ENCODE measurements around the gene TRPV6.

The TRPV6 gene

DNA sequence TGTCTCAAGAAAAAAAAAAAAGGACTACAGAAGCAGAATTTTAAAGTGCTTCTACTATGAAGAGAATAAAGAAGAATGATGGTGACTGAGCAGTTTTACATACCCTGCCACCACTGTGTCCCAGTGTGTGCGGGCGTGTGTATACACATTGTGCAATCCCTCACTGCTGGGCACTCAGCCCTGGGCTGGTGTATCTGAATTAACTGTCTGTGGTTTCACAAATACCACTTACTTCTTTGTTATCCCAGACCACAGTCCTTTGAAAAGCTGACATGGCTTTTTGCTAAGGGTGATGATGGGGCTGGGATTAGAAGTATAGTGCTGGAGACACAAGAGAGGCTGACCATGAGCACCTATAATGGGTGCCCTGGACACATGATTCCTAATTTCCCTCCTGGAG lies 21.1 kb upstream of the TRPV6 start:
- no peak for DNase-seq

DNA sequence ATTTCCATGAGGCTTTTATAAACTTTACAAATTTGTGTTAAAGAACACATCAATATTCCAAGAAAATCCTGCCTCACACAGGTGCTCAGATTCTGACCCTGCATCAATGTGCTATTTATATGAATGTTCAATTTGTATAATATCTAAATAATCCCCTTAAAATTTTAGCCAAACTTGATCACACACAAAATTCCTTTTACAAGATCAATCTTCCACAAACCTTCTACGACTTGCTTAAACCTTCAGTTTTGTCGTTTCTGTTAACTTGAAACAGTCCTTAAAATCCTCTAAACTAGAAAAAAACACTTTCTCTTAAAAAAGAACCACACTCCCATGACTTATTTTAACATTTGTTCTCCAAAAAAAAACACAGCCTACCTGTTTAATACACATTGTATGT lies 20.2 kb upstream of the TRPV6 start:
- no peak for DNase-seq

DNA sequence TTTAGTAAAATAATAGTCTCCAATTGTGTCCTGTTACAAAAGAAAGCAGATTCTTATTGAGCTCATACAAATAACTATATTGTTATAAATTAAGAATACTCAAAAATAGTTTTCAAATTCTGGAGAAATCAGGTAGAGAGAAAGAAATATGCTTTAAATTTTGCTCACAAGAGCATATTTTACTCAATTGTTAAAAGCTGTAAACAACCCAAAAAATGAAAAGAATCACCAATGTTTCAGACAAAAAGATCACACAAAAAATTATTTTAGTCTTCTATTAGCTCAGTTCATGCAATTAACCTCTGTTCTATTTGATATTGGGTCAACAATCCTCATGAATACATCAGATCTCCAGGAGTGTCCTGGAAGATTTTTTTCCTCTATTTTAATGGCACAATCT lies 18.6 kb upstream of the TRPV6 start:
- DNase-seq, result no peak

DNA sequence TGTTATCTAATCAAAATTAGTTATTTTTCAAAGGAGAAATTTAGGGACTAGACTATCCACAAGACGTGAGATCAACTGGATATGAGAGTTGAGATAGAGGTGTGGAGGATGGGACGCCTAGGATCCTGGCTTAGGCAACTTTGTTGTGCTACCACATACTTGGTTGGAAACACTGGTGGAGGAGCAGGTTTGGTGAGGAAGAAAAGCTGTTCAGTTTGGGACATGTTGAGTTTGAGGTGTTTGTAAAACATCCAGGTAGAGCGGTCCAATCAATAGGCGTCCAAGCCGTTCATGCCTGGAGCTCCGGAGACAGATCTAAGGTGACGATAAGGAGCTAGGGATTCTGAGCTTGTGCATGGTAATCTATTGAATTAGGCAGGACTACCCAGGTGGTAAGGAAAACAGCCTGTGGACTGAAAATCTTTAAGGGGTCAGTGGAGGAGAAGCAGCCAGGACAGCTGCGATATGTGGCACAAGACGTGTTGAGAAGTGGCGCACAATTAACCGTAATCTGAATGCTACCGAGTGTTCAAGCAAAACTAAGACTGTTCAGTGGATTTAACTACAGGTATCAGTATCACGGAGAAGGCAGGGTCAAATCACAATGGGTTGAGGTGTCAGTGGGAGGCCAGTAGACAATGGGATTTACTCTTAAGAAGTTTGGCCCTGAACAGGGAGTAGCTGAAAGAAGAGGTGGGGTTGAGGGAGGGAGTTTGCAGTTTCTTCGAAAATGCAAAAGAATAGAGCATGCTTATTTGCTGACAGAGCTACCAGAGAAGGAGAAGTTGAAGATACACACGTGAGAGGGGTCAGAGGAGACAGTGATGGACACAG lies 16.1 kb upstream of the TRPV6 start:
- DNase-seq, result no peak

DNA sequence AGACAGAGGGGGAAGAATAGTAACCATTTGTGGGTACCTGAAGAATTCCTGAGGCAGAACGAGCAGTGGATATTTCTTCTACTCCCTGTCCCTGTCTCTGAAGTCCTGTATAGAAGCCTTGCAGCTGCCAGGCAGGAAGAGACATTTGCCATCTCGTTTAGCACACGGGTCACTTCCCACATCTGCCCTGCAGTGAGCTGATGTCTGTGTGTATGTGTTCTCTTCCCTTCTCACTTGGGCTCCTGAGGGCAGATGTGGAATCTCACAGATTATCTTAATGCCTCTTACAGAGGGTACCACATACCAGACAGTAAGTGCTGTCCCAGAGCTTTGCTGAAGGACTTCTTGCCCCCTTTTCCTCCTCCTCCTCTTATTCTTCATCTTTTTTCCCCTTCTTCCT lies 14.1 kb upstream of the TRPV6 start:
- no peak for DNase-seq

DNA sequence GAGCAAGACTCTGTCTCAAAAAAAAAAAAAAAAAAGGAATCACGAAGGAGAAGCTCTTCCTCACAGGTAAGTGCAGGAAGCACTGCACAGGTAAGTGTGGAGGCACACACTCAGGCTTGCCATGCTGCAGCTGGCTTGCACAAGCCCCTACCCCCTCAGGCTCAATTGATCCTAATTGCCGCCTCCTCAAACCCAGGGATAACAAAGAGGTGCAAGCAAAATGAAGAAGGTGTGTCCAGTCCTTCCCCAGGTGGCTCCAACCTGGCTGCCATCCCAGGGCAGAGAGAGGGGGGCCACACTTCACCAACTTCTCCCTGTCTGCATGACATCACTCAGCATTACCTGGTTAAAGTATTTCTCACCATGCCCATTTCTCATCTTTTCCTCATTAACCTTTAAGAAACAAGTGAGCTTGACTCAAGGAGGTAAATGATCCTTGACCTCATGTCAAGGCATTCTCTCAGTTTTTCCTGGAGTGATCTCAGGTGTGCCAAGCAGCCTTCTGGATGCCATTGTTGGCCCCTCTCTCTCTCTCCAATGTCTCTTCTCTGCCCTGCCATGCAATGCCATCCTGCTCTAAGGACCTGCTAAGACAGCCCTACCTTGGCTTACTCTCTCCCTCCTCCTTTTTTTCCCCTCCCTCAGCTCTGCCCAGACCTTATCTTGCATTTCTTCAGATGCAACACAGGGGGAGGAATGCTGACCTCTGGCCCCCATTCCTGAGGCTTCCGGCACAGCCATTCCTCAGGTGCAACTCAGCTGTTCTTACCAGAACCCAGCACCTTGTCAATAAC lies 13.0 kb upstream of the TRPV6 start:
- no peak for DNase-seq

DNA sequence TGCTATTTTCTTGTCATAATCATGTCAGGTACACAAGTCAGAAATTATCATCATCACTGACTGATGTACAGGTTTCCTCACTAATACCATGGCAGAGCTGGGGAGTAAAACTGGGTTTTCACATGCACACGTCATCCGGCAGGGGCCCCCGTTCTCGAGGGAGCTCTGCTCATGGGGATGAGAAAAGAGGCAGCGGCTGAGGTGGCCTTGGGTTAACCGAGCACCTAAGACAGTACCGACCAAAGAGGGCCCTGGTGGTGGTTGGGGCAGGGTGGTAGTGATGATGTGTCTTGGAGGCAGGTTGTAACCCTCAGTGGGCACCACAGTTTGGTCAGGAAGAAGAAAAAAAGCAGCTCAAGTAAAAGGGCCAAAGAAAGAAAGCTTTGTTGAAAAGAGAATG lies 12.1 kb upstream of the TRPV6 start:
- DNase-seq, result no peak

GRCh38 chr7:142896741-142897379 lies 11.3 kb upstream of the TRPV6 start:
- no peak for DNase-seq

GRCh38 chr7:142896151-142896550 lies 10.6 kb upstream of the TRPV6 start:
- DNase-seq, result no peak

GRCh38 chr7:142894985-142895593 lies 9.5 kb upstream of the TRPV6 start:
- no peak for DNase-seq

- DNase-seq, result no peak
Observed at GRCh38 chr7:142894112-142894984, 8.8 kb upstream of the TRPV6 start.

GRCh38 chr7:142892951-142893350 lies 7.4 kb upstream of the TRPV6 start:
- no peak for DNase-seq

DNA sequence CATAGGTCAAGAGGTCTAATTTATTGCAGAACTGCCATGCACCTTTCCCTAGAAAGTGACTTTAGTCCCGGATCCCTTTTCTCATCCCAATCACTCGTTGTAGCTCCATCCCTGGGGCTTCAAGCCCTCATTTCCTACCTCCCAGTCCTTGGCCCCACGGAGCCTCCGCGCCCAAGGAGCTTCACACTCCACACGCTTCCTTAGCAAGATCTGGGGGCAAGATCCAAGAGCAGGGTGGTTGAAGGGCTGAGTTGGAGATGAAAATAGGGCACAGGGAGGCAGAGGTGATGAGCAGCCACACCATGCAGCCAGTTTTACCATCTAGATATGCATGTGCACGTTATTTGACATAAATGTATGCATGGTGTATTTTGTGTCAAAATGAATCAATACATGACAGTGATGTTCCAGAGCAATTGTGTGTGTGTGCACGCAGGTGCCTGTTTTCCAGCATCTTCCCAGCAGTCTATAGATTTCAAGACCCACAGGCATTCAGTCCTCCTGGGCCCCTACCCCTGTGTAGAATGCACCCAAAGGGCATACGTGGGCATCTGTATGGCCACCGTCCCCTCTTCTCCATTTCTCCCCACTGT lies 6.0 kb upstream of the TRPV6 start:
- no peak for DNase-seq

GRCh38 chr7:142890874-142891485 lies 5.4 kb upstream of the TRPV6 start:
- no peak for DNase-seq

GRCh38 chr7:142889816-142890215 lies 4.3 kb upstream of the TRPV6 start:
- DNase-seq, result no peak

DNA sequence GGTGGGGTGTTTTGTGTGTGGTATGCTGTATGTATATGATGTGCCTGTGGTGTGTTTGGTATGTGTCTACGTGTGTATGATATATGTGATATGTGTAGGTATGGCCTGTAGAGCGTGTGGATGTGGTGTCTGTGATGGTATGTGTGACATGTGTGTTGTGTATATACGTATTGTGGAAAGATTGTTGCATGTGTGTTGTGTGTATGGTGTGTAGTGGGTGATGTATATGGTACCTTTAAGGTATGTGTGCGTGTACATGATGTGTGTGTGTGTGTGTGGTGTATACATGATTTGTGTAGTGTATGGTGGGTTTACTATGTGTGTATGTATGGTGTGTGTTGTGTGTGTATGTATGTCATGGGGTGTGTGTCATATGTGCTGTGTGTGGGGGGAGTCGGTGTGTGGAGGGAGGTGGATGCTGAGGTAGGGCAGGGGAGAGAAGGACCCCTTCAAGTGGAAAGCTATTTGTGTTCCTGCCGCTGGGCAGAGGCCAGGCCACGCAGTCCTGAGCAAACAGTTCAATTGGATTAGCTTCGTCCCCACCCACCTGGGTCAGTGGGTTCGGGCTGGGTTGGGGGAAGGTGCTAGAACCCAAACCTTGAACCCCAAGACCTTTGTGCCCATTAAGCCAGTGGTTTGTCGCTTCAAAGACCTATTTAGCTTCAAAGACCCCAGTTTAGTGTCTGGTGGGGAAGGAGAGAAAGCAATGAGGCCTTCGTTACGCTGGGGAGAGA lies 1.9 kb upstream of the TRPV6 start:
- DNase-seq, result no peak

GRCh38 chr7:142886866-142887265 lies 1.3 kb upstream of the TRPV6 start:
- no peak for DNase-seq

GRCh38 chr7:142884286-142884640 lies 1.3 kb downstream of the TRPV6 start:
- DNase-seq, result no peak

DNA sequence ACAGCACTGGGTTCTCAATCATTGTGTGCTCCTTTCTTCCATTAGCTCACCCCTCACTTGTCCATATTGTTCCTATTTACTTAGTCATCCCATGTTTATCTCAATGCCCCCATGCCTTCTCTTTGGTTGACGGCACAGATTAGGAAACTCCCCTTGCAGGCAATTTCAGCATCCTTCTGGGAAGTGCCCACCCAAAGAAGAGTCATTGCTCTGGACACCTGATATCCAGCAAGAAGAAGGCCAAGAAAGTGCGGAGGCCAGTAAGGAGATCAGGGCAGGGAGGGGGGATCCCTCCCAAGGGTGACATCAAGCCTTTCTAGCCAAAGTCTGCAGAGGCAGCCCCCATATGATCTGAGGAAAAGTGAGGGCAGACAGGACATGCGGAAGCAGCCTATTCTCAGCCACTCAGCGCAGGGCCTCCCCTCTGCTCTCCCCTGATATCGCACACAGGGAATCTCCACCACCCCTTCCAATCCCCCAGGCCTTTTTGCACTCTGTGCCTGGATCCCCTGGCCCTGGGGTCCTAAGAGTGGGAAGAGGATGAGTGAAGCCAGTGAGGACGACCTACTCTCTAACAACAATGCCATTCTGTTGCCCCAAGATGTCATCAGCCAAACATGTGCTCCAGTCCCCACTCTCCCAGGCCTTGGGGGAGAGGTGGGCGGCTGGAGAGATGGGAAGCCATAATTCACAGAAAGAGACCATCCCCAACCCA lies 1.8 kb downstream of the TRPV6 start:
- no peak for DNase-seq

DNA sequence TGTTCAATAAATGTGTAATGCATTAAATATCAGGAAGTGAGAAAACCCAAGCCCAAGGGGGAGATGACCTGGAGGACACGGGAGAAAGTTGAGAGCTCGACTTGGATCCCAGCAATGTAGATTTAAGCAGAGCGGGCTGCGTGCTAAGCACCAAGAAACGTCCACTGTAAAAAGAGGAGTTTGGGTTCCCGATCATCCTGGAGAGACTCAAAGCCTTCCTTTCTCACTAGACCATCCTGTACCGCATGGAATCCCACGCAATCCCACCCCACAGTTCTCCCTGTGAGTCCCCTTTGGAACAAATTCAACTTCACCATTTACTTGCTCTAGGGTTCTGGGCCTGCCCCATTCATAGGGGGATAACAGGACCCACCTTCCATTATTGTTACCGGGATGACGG lies 2.4 kb downstream of the TRPV6 start:
- no peak for DNase-seq

Data from activated CD4-positive, alpha-beta T cell treated with anti-CD3 and anti-CD28 coated beads, Interleukin-2, amount 50 U/mL, for 48 hours (primary cell).